HCT116 (cell line): ENCODE measurements around the gene ATAD3C. TPM values are rescaled to one million over a fixed set of nuclear protein-coding genes. Genes with fewer than 3 reads are reported as not detected.
"Not testable (repeated sequence)": the region's sequence is repeated elsewhere in the genome, so short reads cannot be mapped to it uniquely, and the experiment has no call there.

Experiments
- ATAC-seq: fragments of 200-7000 bp; cut with Tn5 transposase; 2 replicates; pipeline ENCODE4 v1.9.1; 2020; ENCODE audit warnings: mild to moderate bottlenecking, moderate library complexity
- BruUV-seq: library from RNA; stranded (reverse); fragments of 400-500 nt; replicated peaks from 2 replicates; lab custom pipeline; 2021; lab: Mats Ljungman, UMichigan
- CTCF ChIA-PET: fragments of 300-600 bp; sonication (Branson Sonifier 250); formaldehyde crosslinking; loops from one replicate; lab custom pipeline; 2021; ENCODE audit warnings: antibody characterized with exemption; lab: Charles Lee
- POLR2A ChIA-PET: fragments of 300-600, 350-600 bp; sonication (Branson Sonifier 250); formaldehyde crosslinking; loops from one replicate; lab custom pipeline; 2021; ENCODE audit warnings: antibody characterized with exemption; lab: Charles Lee
- RAD21 ChIA-PET, 2 experiments: fragments of 300-600 bp; sonication (Branson Sonifier 250); formaldehyde crosslinking; loops; one replicate each; lab custom pipeline; 2023; ENCODE audit warnings: low total read pairs in 2 of 2; ENCODE audit not compliant: uncharacterized antibody in 2 of 2, unreplicated experiment in 2 of 2, low non-redundant PET in 1 of 2; lab: Charles Lee
- DNase-seq: peaks from one replicate; pipeline ENCODE4 v3.0.0-alpha.2; 2010; ENCODE audit warnings: low read depth, low spot score
- H2AFZ ChIP-seq: fragments of 200-600 bp; shearing (Covaris generic), sonication (generic); 2 replicates; pipeline ENCODE4 v1.6.1; 2017; ENCODE audit warnings: low read depth, mixed run types, mixed read lengths, antibody characterized with exemption, low read length; ENCODE audit not compliant: poor library complexity, severe bottlenecking
- H3K27ac ChIP-seq: 2 replicates; pipeline ENCODE4 v1.5.1; 2012; ENCODE audit warnings: low read depth, low read length
- H3K27me3 ChIP-seq: fragments of 200-600 bp; sonication (generic); 2 replicates; pipeline ENCODE4 v1.6.1; 2016; ENCODE audit warnings: mixed run types, low read length, mixed read lengths; ENCODE audit not compliant: insufficient read depth
- H3K36me3 ChIP-seq, 2 experiments: fragments of 200-500 bp in 1 of 2; fragments of 200-600 bp in 1 of 2; sonication (Bioruptor generic) in 1 of 2; sonication (generic) in 1 of 2; 2 replicates each; pipeline versions ENCODE4 v1.5.1 to v1.6.1; 2014 to 2016; ENCODE audit warnings: low read length in 2 of 2, inconsistent platforms in 1 of 2, mixed read lengths in 1 of 2, mixed run types in 1 of 2; ENCODE audit not compliant: insufficient read depth in 2 of 2, control insufficient read depth in 1 of 2
- H3K4me1 ChIP-seq, 2 experiments: fragments of 200-600 bp in 1 of 2; sonication (generic) in 1 of 2; 2 replicates each; pipeline versions ENCODE4 v1.5.1 to v1.6.1; 2012 to 2017; ENCODE audit warnings: low read length in 2 of 2, inconsistent platforms in 1 of 2, mild to moderate bottlenecking in 1 of 2, mixed read lengths in 1 of 2, mixed run types in 1 of 2, moderate library complexity in 1 of 2; ENCODE audit not compliant: insufficient read depth in 2 of 2, control insufficient read depth in 1 of 2
- H3K4me2 ChIP-seq: fragments of 200-600 bp; sonication (generic); 2 replicates; pipeline ENCODE4 v1.6.1; 2017; ENCODE audit warnings: mixed run types, low read length, mixed read lengths
- H3K4me3 ChIP-seq, 2 experiments: fragments of 200-600 bp in 1 of 2; sonication (generic) in 1 of 2; replicated peaks in 1 of 2; 2 replicates each; pipeline ENCODE4 v1.5.1; 2011 to 2016; ENCODE audit warnings: low read length in 2 of 2, control low read depth in 1 of 2, low read depth in 1 of 2, mild to moderate bottlenecking in 1 of 2, mixed read lengths in 1 of 2, mixed run types in 1 of 2
- H3K79me2 ChIP-seq: fragments of 200-600 bp; sonication (generic); 2 replicates; pipeline ENCODE4 v1.6.1; 2017; ENCODE audit warnings: mild to moderate bottlenecking, mixed run types, low read length, moderate library complexity, mixed read lengths; ENCODE audit not compliant: insufficient read depth
- H3K9ac ChIP-seq: fragments of 200-600 bp; sonication (generic); 2 replicates; pipeline ENCODE4 v1.6.1; 2016; ENCODE audit warnings: low read length, mixed read lengths
- H3K9me2 ChIP-seq: fragments of 200-600 bp; sonication (generic), shearing (Covaris generic); 2 replicates; pipeline ENCODE4 v1.6.1; 2017; ENCODE audit warnings: mixed run types, mild to moderate bottlenecking, moderate library complexity; ENCODE audit not compliant: insufficient read depth
- H3K9me3 ChIP-seq, 2 experiments: fragments of 200-500 bp in 1 of 2; fragments of 200-600 bp in 1 of 2; sonication (Bioruptor generic) in 1 of 2; sonication (generic) in 1 of 2; 2 replicates each; pipeline ENCODE4 v1.6.1; 2014 to 2017; ENCODE audit warnings: low read length in 2 of 2, mixed read lengths in 2 of 2, inconsistent platforms in 1 of 2, low read depth in 1 of 2, mild to moderate bottlenecking in 1 of 2, mixed run types in 1 of 2, moderate library complexity in 1 of 2; ENCODE audit not compliant: control insufficient read depth in 1 of 2, insufficient read depth in 1 of 2
- H4K20me1 ChIP-seq: fragments of 200-600 bp; sonication (generic), shearing (Covaris generic); 2 replicates; pipeline ENCODE4 v1.6.1; 2017; ENCODE audit warnings: mixed run types, mild to moderate bottlenecking, moderate library complexity; ENCODE audit not compliant: insufficient read depth
- intact Hi-C: fragments of 100-400 bp; cut with micrococcal nuclease; formaldehyde crosslinking; loops from 2 replicates; pipeline ENCODE4 v1.10.0; 2022
- total RNA-seq: library from RNA; stranded (reverse); gene quantifications from one replicate; pipeline ENCODE4 v1.2.1, GENCODE V29; 2021; ENCODE audit not compliant: unreplicated experiment

Gene ATAD3C
- total RNA-seq, 1 experiment from 2014 or later, result 0.61 TPM

DNA sequence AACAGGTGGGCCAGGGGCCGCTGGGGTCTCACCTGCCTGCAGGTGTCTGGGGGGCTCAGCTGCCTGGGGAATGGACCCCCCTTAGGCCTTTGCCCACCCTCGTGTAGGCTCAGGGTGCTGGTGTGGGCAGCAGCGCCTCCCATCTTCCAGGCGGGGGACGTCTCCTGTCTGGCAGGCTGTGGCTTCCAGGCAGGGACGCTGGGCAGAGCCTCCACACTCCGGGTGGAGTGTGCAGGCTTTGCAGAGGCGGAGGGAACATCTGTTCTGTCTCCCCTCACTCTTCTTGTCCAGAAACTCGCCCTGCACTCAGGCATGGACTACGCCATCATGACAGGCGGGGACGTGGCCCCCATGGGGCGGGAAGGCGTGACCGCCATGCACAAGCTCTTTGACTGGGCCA is 6.4 kb downstream of the ATAD3C start:
- H3K27ac ChIP-seq, H3K4me1 ChIP-seq, intact Hi-C loops, H3K4me2 ChIP-seq, H4K20me1 ChIP-seq, RAD21 ChIA-PET, BruUV-seq, POLR2A ChIA-PET, H3K9me3 ChIP-seq, H3K4me3 ChIP-seq, H3K9ac ChIP-seq, H3K27me3 ChIP-seq, DNase-seq, CTCF ChIA-PET, H3K79me2 ChIP-seq, H3K36me3 ChIP-seq, H3K9me2 ChIP-seq, H2AFZ ChIP-seq: not testable (repeated sequence)
- ATAC-seq, result peak; percentile 46; the same call in 1 of the 2 replicates

DNA sequence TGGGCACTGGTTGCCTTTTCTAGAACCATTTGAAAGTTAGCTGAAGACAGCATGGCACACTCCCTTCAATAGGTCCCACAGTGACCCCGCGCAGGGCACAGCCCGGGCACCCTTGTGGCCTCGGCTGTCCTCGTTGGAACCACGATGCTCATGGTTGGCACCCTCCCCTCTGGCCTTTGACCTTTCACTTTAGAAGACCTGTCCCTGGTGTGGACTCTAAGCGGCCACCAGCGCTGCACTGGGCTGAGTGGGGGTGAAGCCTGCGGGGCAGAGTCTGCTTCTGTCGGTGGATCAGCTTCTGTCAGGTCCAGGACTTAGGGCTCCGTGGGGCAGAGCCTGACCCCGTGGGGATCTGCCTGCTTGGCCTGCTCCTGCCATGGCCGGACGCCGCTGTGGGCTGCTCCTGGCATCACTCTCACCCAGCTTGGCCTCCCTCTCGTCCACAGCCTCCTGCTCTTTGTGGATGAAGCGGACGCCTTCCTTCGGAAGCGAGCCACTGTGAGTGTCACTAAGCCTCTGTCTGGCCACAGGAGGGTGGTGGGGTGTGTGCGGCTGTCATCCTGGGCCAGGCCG is 7.3 kb downstream of the ATAD3C start:
- intact Hi-C loops, POLR2A ChIA-PET, H3K4me3 ChIP-seq, ATAC-seq, H3K4me2 ChIP-seq, H3K4me1 ChIP-seq, H4K20me1 ChIP-seq, H3K79me2 ChIP-seq, H3K36me3 ChIP-seq, H3K27ac ChIP-seq, CTCF ChIA-PET, BruUV-seq, H2AFZ ChIP-seq, H3K9me3 ChIP-seq, RAD21 ChIA-PET, H3K9ac ChIP-seq, DNase-seq, H3K27me3 ChIP-seq, H3K9me2 ChIP-seq: not testable (repeated sequence)

DNA sequence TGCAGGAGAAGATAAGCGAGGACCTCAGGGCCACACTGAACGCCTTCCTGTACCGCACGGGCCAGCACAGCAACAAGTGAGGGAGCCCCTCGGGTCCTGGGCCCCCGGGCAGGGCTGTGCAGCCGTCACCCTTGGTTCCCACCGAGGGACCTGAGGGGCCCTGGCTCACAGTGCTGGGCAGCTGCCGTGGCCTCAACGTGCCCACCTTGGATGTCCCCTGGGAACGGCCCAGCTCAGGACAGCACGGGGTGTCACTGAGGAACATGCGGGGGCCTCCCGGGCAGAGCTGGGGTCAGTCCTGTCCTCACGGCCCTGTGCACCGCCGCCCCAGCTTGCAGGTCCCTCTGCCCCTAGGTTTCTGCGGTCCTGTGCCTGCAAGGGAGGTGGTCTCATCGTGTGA is 9.7 kb downstream of the ATAD3C start:
- H3K4me2 ChIP-seq, H3K9me2 ChIP-seq, H4K20me1 ChIP-seq, RAD21 ChIA-PET, POLR2A ChIA-PET, H3K79me2 ChIP-seq, CTCF ChIA-PET, H3K4me1 ChIP-seq, H3K27me3 ChIP-seq, H2AFZ ChIP-seq, H3K9ac ChIP-seq, H3K27ac ChIP-seq, H3K4me3 ChIP-seq, H3K36me3 ChIP-seq, BruUV-seq, DNase-seq, ATAC-seq, H3K9me3 ChIP-seq, intact Hi-C loops: not testable (repeated sequence)

DNA sequence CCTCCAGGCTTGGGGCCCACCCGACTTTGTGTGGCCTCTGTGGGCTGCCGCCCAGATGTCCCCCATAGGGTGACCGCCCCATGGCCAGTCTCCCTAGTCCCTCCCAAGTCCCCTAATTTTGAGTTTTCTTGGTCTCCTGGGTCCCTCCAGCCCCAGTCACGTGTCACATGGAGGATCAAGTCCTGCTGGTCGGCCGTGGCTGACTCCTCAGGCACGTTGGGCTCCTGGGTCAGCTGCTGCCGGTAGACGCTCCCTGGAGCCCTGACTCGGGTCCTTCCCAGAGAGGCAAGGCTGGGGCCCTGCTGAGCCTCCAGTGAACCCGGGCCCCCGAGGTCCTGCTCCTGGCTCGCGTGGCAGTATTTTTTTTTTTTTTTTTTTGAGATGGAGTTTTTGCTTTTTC is 10.2 kb downstream of the ATAD3C start:
- H3K27ac ChIP-seq, POLR2A ChIA-PET, H2AFZ ChIP-seq, BruUV-seq, RAD21 ChIA-PET, H3K36me3 ChIP-seq, H3K4me1 ChIP-seq, H3K9me3 ChIP-seq, ATAC-seq, H3K4me3 ChIP-seq, H4K20me1 ChIP-seq, H3K4me2 ChIP-seq, H3K9ac ChIP-seq, DNase-seq, intact Hi-C loops, H3K27me3 ChIP-seq, H3K9me2 ChIP-seq, CTCF ChIA-PET, H3K79me2 ChIP-seq: not testable (repeated sequence)
